Suppressor macrophage treated with lipopolysaccharide for 1 hour (primary cell): ENCODE results near the gene DLGAP1.

Experiments
- DNase-seq, 3 donors: peaks; one replicate each; pipeline ENCODE4 v3.0.0-alpha.2; 2020 to 2022

The DLGAP1 gene

DNA sequence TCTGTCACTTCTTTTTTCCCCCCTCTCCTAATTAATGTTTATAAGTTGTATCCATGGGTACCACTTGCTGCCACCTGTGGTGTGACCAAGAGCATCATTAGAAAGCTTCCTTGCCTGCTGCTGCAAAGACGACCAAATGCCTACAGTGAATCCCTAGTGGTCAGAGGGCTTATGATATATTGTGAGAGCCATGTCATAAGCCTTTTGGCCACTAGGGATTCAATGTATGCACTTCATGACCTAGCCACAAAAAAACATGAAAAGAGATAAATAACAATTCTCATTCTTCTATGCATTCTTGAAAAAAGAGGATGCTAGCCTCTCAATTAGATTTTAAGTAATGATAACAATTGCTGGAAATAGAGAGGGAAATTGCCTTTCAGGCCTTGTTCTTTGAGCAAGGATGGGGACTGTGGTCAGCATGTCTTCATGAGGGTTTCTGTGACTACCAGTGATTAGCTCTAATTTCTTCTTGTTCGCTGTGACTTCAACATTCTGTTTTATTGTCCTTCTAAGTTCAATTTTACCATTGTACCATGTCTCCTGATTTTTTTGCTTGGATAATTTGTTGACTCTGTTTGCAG lies 569.8 kb downstream of the DLGAP1 start:
- DNase-seq, result peak in 2 of 3 donors; percentile 19 to 35

DNA sequence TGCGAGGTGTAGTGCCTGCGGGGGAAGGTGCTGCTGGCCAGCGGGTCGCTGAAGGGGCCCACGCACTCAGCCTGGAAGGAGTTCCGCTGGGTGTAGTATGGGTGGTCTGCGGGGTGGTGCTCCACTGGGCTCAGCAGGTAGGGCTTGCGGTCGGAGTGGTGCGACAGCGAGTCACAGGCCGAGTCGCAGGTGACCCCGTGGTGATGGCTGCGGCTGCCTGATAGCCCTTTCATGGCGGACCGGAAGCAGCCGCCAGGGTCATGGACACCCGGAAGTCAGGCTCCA lies 575.3 kb downstream of the DLGAP1 start:
- no peak for DNase-seq

DNA sequence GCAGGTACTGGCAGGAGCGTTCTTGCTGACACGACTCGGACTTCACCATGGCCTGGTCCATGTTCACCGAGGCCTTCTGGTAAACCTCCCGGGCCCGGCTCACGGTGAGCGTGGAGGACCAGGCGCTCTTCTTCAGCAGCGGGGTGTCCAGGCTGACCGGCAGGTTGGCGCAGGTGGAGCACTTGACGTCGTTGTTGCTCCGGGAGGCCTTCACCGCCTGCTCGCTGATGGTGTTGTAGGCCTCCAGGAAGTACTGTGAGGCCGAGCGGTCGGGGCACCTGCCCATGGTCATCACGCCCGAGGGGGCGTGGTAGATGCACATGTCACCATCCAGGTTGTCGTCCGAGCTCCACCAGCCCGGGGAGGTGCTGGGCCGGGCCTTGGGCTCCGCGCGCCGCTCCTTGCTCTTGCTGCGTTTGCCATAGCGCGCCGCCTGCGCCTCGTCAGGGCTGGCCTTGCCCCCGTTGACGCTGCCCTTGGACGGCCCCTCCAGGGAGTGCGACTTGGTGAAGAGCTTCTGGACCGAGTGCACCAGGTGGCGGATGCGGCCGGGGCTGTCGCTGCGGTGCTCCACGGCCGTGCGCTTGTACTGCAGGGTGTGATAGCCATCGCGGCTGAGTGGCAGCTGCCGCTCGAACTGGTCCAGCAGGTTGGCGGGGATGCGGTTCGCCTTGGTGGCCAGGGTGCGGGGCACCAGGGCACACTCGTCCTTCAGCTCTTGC lies 575.8 kb downstream of the DLGAP1 start:
- DNase-seq, result no peak

- peak in 1 of 3 donors; percentile 13 for DNase-seq
Measured at GRCh38 chr18:3878401-3878800, 576.7 kb downstream of the DLGAP1 start.

GRCh38 chr18:3877678-3878077 lies 577.4 kb downstream of the DLGAP1 start:
- peak; percentile 64 to 85 (median 80) for DNase-seq

DNA sequence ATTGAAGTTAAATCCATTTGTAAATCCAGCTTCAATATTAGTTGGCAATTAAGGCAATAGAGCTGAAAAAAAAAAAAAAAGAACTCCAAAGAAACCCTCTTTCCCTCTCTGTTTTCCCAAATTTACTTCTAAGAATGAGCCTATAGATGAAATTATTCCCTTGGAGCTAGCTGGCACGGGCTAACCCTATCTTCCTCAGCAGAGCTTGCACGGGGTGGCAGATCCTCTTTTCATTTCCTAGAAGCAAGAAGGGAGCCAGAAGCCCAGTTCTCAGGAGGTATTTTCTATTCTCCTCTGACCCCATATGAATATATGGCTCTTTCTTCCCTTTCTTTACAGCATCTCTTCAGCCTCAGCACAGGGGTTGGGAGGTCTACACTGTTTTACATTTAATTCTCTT lies 579.1 kb downstream of the DLGAP1 start:
- DNase-seq, result peak; percentile 32 to 46 (median 46)

- no peak for DNase-seq
Measured at GRCh38 chr18:3875376-3875775, 579.7 kb downstream of the DLGAP1 start.

GRCh38 chr18:3874581-3874980 lies 580.5 kb downstream of the DLGAP1 start:
- DNase-seq, result no peak

- no peak for DNase-seq
Measured at GRCh38 chr18:3874125-3874524, 581.0 kb downstream of the DLGAP1 start.

- no peak for DNase-seq
Measured at GRCh38 chr18:3873698-3874097, 581.4 kb downstream of the DLGAP1 start.

GRCh38 chr18:3873211-3873610 lies 581.9 kb downstream of the DLGAP1 start:
- no peak for DNase-seq

DNA sequence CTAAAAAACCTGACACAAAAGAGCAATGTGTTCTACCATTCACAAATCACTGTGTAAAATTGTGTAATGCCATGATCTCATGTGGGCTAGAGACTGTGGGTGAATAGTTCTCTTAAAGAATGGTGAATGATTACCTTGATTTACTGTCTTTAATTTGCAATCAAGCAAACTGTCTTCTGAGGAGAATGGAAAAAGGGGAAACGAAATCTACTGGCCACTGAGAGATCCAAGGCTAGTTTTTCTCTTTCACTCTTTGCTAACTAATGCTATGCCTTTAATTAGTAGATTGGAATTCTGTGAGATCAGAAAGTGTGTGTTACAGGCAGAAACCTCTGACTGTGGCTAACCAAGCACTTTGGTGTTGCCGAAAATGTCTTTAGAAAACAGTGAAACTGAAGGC lies 582.5 kb downstream of the DLGAP1 start:
- DNase-seq, result peak; percentile 5 to 57 (median 40)

GRCh38 chr18:3871687-3872086 lies 583.4 kb downstream of the DLGAP1 start:
- no peak for DNase-seq

GRCh38 chr18:3870914-3871313 lies 584.2 kb downstream of the DLGAP1 start:
- DNase-seq, result no peak

- DNase-seq, result peak; percentile 57 to 77 (median 67)
Measured at GRCh38 chr18:3869848-3870247, 585.3 kb downstream of the DLGAP1 start.

DNA sequence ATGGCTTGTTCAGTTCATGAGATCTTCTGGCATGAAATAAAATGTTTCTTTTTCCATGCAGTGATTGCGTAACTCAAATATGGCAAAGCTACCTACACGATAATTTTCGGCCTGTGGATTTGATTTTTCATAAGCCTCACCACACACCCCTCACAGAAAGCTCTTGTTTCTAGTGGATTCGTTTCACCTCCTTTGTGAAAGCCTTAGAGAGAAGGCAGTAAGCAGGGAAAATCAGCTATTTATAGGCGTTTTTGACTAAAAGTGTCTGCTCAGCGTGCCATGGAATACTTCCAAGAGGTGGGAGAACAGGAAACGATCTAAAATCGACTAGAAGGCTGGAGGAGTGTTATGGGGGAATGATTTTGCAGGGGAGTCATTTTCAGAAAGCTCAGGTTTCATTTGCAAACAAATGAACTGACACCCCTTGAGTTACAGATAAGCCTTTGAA lies 587.2 kb downstream of the DLGAP1 start:
- no peak for DNase-seq

DNA sequence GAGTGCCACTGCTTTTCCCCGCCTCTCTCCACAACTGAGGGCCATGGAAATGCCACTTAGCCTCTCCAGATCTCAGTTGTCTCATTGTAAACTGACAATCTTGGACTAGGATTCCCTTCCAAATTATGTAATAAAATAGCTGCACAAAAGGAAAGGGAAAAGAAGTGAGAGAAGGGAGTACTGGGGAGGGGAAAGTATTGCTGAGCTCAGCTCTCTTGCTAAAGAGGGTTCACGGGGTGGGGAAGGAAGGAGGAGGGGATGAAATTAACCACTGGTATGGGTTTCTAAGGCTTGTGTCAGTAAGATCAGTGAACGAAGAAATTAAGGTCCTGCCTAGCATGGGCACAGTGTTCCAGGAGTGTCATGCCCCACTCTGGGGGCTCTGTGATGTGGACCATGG lies 587.9 kb downstream of the DLGAP1 start:
- no peak for DNase-seq

DNA sequence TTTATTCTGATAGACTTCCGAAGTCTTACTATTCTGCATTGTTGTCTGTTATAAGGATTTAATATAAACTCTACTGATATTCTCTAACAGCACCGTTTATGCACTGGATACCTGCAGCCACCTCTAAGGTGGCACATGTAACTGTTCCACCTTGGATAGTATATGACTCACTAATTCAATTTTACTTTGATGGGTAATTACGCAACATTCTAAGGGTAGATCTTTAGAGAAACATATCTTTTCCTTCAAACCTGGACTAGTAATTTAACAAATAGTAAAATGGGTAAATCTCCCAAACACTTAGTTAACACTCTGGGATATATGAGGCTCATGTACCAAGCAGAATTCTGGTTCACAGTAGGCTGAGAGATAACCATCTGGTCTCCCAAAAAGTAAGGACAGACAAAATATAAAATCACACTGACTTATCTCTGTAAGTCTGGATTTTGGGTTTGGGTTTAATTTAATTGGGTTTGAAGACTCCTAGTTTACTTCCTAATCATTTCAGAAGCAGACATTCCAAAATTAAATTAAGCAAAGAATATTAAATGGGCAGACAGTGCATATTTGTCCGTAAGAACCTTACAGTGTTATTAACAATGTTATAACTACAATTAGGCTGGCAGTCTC lies 590.3 kb downstream of the DLGAP1 start:
- no peak for DNase-seq

- DNase-seq, result no peak
Measured at GRCh38 chr18:3863593-3863992, 591.5 kb downstream of the DLGAP1 start.

DNA sequence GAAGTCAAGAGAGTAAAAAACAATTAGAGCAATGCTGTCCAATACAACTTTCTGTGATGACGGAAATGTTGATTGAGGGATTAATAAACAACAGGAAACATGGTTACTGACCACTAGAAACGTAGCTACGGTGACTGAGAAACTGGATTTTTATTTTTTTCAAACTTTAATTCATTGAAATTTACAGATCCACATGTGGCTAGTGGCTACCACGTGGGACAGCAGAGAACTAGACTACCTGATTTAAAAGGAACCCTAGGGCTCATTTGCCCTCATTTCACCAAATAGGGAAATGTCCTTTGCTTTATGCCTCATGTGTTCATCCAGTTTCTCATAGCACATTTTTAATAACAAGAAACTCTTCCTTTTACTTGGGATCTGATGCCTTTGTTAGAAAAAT lies 592.1 kb downstream of the DLGAP1 start:
- DNase-seq, result no peak

DNA sequence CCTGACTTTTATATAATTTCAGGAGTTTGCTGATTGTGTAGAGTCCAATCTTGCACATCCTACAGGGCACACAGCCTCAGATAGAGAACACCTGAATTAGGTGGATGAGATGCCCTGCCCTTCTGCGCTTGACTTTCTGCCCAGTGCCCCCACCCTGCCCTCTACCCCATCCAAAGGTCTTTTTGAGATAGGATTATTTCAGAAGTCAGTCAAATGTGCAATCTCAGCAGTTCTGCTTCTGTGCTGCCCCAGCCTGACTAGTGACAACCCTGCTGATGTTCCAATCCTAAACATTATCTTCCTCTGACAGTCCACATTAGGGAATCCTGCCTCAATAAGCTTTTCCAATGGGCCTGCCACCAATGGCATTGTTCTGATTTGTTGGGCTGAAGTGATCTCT lies 593.6 kb downstream of the DLGAP1 start:
- DNase-seq, result no peak

DNA sequence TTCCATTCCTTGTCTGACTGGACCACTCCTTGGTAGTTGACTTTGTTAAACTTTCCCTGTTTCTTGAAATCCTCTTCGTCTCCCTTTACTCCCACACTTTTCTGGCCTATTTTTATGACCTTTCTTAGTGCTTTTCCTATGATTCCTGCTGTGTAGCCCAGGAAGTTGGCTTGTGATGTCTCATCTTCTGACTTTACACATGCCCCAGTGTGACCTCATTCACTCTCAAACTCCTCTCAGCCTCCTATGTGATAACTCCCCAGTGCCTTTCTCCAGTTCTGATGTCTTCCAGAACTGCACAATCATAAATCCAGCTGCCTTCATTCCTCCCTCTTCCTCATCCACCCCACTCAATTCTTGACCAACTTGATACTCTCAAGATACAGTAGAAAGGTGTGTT lies 597.6 kb downstream of the DLGAP1 start:
- DNase-seq, result no peak

- DNase-seq, result no peak
Measured at GRCh38 chr18:3855966-3856365, 599.1 kb downstream of the DLGAP1 start.

DNA sequence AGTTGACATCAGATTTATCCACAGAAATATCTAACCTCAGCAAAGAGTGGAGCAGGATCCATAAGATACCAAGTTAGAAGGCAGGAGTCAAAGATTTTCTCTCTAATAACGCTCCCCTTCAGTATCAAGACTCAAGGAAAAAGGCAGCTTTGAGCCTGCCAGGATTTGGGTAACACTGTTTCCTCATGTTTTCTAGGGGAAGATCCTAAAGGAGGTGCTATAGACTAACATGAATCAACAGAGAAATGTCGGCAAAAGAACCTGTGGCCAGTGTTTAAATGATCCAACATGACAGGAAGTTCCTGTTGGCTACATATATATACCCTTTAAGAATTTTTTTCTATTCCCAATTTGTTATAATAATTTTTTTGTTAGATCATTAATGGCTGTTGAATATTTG lies 602.8 kb downstream of the DLGAP1 start:
- no peak for DNase-seq

GRCh38 chr18:3851159-3851558 lies 603.9 kb downstream of the DLGAP1 start:
- peak; percentile 46 to 57 (median 50) for DNase-seq
